Kidney (tissue), 14 donors: ENCODE results near the gene CTNNBL1. TPM values are rescaled to one million over a fixed set of nuclear protein-coding genes. Genes with fewer than 3 reads are reported as not detected.

Experiments used
- DNase-seq, 5 donors: peaks; one replicate each; pipeline ENCODE4 v3.0.0-alpha.2; 2013 to 2020
- FAIRE-seq: peaks from 2 replicates; lab custom pipeline; 2012; peaks lifted over from hg19 to GRCh38; lab: Jason Lieb, UNC
- H3K27ac ChIP-seq, 2 donors: one replicate each; pipeline ENCODE4 v1.7.0; 2013; ENCODE audit warnings: low read depth in 2 of 2, low read length in 2 of 2, inconsistent platforms in 1 of 2
- H3K27me3 ChIP-seq: one replicate; pipeline ENCODE4 v1.7.1; 2013; ENCODE audit warnings: low read length, inconsistent platforms; ENCODE audit not compliant: control insufficient read depth, insufficient read depth
- H3K36me3 ChIP-seq, 3 donors: one replicate each; pipeline versions ENCODE4 v1.7.0 to v1.7.1; 2013; ENCODE audit warnings: low read length in 3 of 3, control low read depth in 1 of 3, inconsistent platforms in 1 of 3; ENCODE audit not compliant: insufficient read depth in 3 of 3, control insufficient read depth in 2 of 3
- H3K4me1 ChIP-seq, 3 donors: one replicate each; pipeline versions ENCODE4 v1.7.0 to v1.7.1; 2013; ENCODE audit warnings: low read length in 3 of 3, inconsistent platforms in 1 of 3, low read depth in 1 of 3; ENCODE audit not compliant: control insufficient read depth in 2 of 3, insufficient read depth in 2 of 3
- H3K4me3 ChIP-seq, 3 donors: one replicate each; pipeline versions ENCODE4 v1.7.0 to v1.8.1; 2013; ENCODE audit warnings: low read length in 3 of 3, control low read depth in 1 of 3, inconsistent platforms in 1 of 3
- H3K9ac ChIP-seq, 3 donors: one replicate each; pipeline versions ENCODE4 v1.7.0 to v1.7.1; 2013; ENCODE audit warnings: low read length in 3 of 3, control low read depth in 1 of 3, inconsistent platforms in 1 of 3
- H3K9me3 ChIP-seq, 3 donors: one replicate each; pipeline versions ENCODE4 v1.7.0 to v1.7.1; 2013; ENCODE audit warnings: low read length in 3 of 3, control low read depth in 1 of 3, inconsistent platforms in 1 of 3; ENCODE audit not compliant: control insufficient read depth in 2 of 3, insufficient read depth in 1 of 3
- intact Hi-C: fragments of 100-400 bp; cut with DNase I; formaldehyde crosslinking; loops from one replicate; pipeline ENCODE4 v1.11.1; 2022
- polyA plus RNA-seq: library from polyadenylated mRNA; stranded (reverse); fragments of 350-450 nt; fragmentation: Illumina TruSeq; extraction: RNeasy Lipid Tissue Mini Kit (QIAGEN cat#74804); gene quantifications from one replicate; pipeline ENCODE4 v1.2.3, GENCODE V29; 2014; ENCODE audit warnings: low read depth, low replicate concordance; ENCODE audit not compliant: insufficient read depth
- total RNA-seq: library from RNA; stranded (reverse); fragmentation: NEBNext Ultra II Directional; extraction: Animal tissue kit (Norgen Biotek cat#: 25700); gene quantifications from one replicate; pipeline ENCODE4 v1.2.1, GENCODE V29; 2021
- TF ChIP-seq, protein P1 (sequence below): IDR thresholded peaks from 3 replicates; pipeline ENCODE4 v1.5.1; 2012; ENCODE audit warnings: mild to moderate bottlenecking, moderate library complexity, borderline replicate concordance; ENCODE audit not compliant: insufficient read depth; ENCODE audit errors: extremely low read depth
- donor health status: control.
- donor health status: control.
- donor health status: control.
- donor health status: control.
- donor health status: control.
- donor health status: DM: yes; HTN: yes; CAD: no.
- donor health status: Normal renal cell carcinoma (clear cell type).

CTNNBL1 gene
- total and polyA plus RNA-seq, 2 donors from 2014 or later: 40.9 to 70.9 TPM

DNA sequence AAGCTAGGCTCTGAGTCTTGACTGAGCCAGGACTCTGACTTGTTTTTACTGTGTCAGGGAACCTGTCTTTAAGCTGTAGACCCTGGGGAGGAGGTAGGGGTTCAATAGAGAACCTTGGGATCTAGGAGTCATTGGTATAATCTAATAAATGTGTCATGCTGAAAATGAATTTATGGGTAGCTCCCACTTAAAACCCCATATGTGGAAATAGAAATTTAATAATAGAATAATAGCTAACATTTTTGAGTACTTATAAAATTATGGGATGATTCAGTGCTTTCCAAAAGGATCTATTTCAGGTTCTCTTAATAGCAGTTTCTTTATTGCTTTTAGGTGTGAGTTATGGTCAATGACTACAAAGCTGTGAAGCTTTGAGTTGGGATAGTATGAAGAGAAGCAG lies 41.7 kb downstream of the CTNNBL1 start:
- no peaks in the 10 kb centered on the region for H3K4me1 ChIP-seq
- no peaks in the 10 kb centered on the region for H3K27me3 ChIP-seq
- peaks cover 10 to 22% (median 11%) of the 10 kb centered on the region in 3 donors for H3K36me3 ChIP-seq
- DNase-seq: no peak
- H3K9ac ChIP-seq: no peak overlapping the region
- no peak overlapping the region for H3K27ac ChIP-seq
- intact Hi-C loops: no loop called here
- H3K9me3 ChIP-seq: no peaks in the 10 kb centered on the region
- H3K4me3 ChIP-seq: no peak overlapping the region
- no peak for FAIRE-seq
- TF ChIP-seq, protein P1, sequence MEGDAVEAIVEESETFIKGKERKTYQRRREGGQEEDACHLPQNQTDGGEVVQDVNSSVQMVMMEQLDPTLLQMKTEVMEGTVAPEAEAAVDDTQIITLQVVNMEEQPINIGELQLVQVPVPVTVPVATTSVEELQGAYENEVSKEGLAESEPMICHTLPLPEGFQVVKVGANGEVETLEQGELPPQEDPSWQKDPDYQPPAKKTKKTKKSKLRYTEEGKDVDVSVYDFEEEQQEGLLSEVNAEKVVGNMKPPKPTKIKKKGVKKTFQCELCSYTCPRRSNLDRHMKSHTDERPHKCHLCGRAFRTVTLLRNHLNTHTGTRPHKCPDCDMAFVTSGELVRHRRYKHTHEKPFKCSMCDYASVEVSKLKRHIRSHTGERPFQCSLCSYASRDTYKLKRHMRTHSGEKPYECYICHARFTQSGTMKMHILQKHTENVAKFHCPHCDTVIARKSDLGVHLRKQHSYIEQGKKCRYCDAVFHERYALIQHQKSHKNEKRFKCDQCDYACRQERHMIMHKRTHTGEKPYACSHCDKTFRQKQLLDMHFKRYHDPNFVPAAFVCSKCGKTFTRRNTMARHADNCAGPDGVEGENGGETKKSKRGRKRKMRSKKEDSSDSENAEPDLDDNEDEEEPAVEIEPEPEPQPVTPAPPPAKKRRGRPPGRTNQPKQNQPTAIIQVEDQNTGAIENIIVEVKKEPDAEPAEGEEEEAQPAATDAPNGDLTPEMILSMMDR: no peak

DNA sequence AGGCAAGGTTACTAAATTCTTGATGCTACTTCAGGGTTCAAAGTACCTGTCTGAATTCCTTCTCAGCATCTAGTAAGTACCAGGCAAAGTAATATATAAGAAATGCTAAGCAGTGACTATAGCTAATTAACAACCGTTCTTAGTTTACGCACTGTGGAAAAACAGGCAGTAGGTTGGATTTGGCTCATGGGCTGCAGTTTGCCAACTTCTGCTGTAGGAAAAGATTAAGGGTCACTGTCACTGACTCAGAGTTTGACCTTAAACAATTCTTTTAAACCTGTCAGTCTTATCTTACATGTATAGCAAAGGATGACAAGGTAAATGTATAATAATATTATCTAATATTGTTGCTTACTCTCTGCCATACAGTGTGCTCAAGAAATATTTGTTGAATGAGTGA lies 42.3 kb downstream of the CTNNBL1 start:
- DNase-seq (no peak), FAIRE-seq (no peak)
- H3K4me3 ChIP-seq: no peak overlapping the region
- intact Hi-C loops: no loop called here
- no peaks in the 10 kb centered on the region for H3K27me3 ChIP-seq
- H3K36me3 ChIP-seq: peaks cover 10 to 22% (median 11%) of the 10 kb centered on the region in 3 donors
- TF ChIP-seq, protein P1: no peak
- no peaks in the 10 kb centered on the region for H3K9me3 ChIP-seq
- H3K4me1 ChIP-seq: no peaks in the 10 kb centered on the region
- H3K9ac ChIP-seq: no peak overlapping the region
- H3K27ac ChIP-seq: no peak overlapping the region

DNA sequence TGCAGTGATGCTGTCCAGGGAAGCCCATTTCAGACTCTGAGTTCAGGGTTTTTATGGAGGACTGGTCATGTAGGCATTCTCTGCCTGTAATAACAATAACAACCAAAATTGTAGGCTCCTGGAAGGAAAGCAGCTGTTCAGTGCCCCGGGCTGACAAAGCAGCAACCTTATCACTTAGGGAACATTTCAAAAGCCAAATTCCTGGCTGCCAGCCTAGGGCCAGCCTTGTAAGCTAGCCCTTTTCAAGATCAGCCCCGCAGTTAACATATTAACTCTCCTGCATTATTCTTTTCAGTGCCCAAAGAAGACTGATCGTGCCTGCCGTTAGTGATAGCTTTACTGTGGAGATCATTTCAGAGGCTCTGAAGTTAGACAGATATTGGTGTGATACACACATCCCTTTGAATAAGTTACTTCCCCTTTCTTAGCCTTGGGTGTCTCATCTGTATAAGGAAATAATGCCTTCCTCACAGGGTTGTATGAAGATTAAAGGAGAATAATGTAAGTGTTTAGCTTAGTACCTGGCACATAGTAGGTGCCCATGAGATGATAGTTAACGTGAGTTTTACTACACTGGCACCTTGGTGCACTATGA lies 44.1 kb downstream of the CTNNBL1 start:
- Histone ChIP-seq H3K4me3 (no peak overlapping the region), H3K27ac (no peak overlapping the region), H3K4me1 (no peaks in the 10 kb centered on the region), H3K9ac (no peak overlapping the region), H3K36me3 (peaks cover 10 to 22% (median 11%) of the 10 kb centered on the region in 3 donors), H3K9me3 (no peaks in the 10 kb centered on the region), H3K27me3 (no peaks in the 10 kb centered on the region)
- FAIRE-seq: no peak
- intact Hi-C loops: no loop called here
- TF ChIP-seq, protein P1: no peak
- DNase-seq: no peak

DNA sequence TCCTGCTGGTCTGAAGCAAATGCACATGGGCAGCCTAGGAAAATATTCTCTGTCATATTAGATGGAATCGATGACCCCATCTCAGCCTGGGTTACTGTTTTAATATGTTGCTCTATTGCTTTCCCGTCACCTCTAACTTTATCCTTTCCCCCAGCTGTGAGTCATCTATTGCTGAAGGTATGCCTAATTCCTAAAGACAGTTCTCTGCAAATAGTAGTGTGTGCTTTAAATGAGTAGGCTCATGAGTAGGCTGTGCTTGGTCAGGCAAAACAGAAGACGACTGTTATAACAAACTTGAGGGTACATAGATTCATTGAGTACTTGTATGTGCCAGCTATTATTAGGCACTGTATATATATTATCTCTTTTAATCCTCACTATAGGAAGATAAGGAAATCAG lies 47.2 kb downstream of the CTNNBL1 start:
- DNase-seq (no peak), FAIRE-seq (no peak)
- no peaks in the 10 kb centered on the region for H3K27me3 ChIP-seq
- TF ChIP-seq, protein P1: no peak
- H3K27ac ChIP-seq: no peak overlapping the region
- H3K36me3 ChIP-seq: peaks cover 9 to 18% (median 10%) of the 10 kb centered on the region in 3 donors
- H3K9me3 ChIP-seq: no peaks in the 10 kb centered on the region
- no peak overlapping the region for H3K4me3 ChIP-seq
- H3K4me1 ChIP-seq: no peaks in the 10 kb centered on the region
- no peak overlapping the region for H3K9ac ChIP-seq
- intact Hi-C loops: no loop called here
